HepG2 (cell line): ENCODE measurements around the gene NHERF2. TPM values are rescaled to one million over a fixed set of nuclear protein-coding genes. Genes with fewer than 3 reads are reported as not detected.

Source experiments
- ATAC-seq: fragments of 200-7000 bp; cut with Tn5 transposase; 3 replicates; pipeline ENCODE4 v1.9.1; 2020; ENCODE audit warnings: mild to moderate bottlenecking, moderate library complexity
- BruUV-seq: library from RNA; stranded (reverse); fragments of 400-500 nt; replicated peaks from 2 replicates; lab custom pipeline; 2021; lab: Mats Ljungman, UMichigan
- CTCF ChIA-PET: fragments of 300-600 bp; formaldehyde crosslinking; extraction: SDS; loops from one replicate; lab custom pipeline; 2021; ENCODE audit warnings: low total read pairs, inconsistent platforms, low intra/inter-chr PET ratio; lab: Yijun Ruan, JAX
- POLR2A ChIA-PET: fragments of 350-600 bp; sonication (Branson Sonifier 250); formaldehyde crosslinking; loops from one replicate; lab custom pipeline; 2020; ENCODE audit warnings: antibody characterized with exemption, inconsistent platforms; lab: Yijun Ruan, JAX
- DNase-seq: peaks from one replicate; pipeline ENCODE4 v3.0.0-alpha.2; 2015; ENCODE audit warnings: low spot score
- FAIRE-seq: peaks from 3 replicates; lab custom pipeline; 2011; peaks lifted over from hg19 to GRCh38; lab: Jason Lieb, UNC
- H2AFZ ChIP-seq: one replicate; pipeline ENCODE4 v1.6.1; 2011; ENCODE audit warnings: low read length, inconsistent platforms
- H3K27ac ChIP-seq: fragments of 300-600 bp; 3 replicates; pipeline ENCODE4 v1.8.0; 2011; ENCODE audit warnings: mixed run types, mild to moderate bottlenecking, mixed read lengths, low read length, inconsistent platforms; ENCODE audit not compliant: insufficient read depth; ENCODE audit errors: extremely low read length
- H3K27me3 ChIP-seq, 2 experiments: fragments of 200-600 bp in 1 of 2; 2 replicates in 1 of 2; 3 replicates in 1 of 2; pipeline versions ENCODE4 v1.6.0 to v1.8.0; 2011; ENCODE audit warnings: low read length in 2 of 2, mild to moderate bottlenecking in 2 of 2, moderate library complexity in 2 of 2, inconsistent platforms in 1 of 2; ENCODE audit not compliant: insufficient read depth in 2 of 2, control insufficient read depth in 1 of 2
- H3K36me3 ChIP-seq, 2 experiments: fragments of 200-600 bp in 1 of 2; replicated peaks in 1 of 2; 2 replicates in 1 of 2; 3 replicates in 1 of 2; pipeline versions ENCODE4 v1.5.1 to v1.8.0; 2011; ENCODE audit warnings: low read length in 2 of 2, inconsistent platforms in 1 of 2; ENCODE audit not compliant: insufficient read depth in 2 of 2, control insufficient read depth in 1 of 2
- H3K4me1 ChIP-seq: 2 replicates; pipeline ENCODE4 v1.5.1; 2012; ENCODE audit warnings: low read length, inconsistent platforms; ENCODE audit not compliant: insufficient read depth
- H3K4me2 ChIP-seq: 2 replicates; pipeline ENCODE4 v1.6.0; 2011; ENCODE audit warnings: low read depth, low read length, inconsistent platforms
- H3K4me3 ChIP-seq, 3 experiments: fragments of 200-600 bp in 1 of 3; sonication (generic), shearing (Covaris generic) in 1 of 3; replicated peaks in 1 of 3; 2 replicates each; pipeline ENCODE4 v1.5.1; 2011 to 2016; ENCODE audit warnings: low read length in 3 of 3, inconsistent platforms in 2 of 3, low read depth in 2 of 3, mild to moderate bottlenecking in 2 of 3, control low read depth in 1 of 3, mixed read lengths in 1 of 3; ENCODE audit not compliant: insufficient read depth in 1 of 3
- H3K79me2 ChIP-seq: one replicate; pipeline ENCODE4 v1.6.1; 2011; ENCODE audit warnings: low read length, inconsistent platforms; ENCODE audit not compliant: insufficient read depth
- H3K9ac ChIP-seq: 2 replicates; pipeline ENCODE4 v1.6.0; 2011; ENCODE audit warnings: mild to moderate bottlenecking, low read depth, low read length, inconsistent platforms; ENCODE audit not compliant: insufficient read depth
- H3K9me3 ChIP-seq: 2 replicates; pipeline ENCODE4 v1.5.1; 2012; ENCODE audit warnings: mild to moderate bottlenecking, low read length
- H4K20me1 ChIP-seq: 2 replicates; pipeline ENCODE4 v1.6.0; 2011; ENCODE audit warnings: inconsistent platforms, mild to moderate bottlenecking, low read length, moderate library complexity; ENCODE audit not compliant: insufficient read depth
- CENPBD1 ChIP-seq: sonication (generic); formaldehyde crosslinking; IDR thresholded peaks from 2 replicates; pipeline ENCODE4 v1.8.0; 2022; ENCODE audit warnings: missing genetic modification reagents, low read depth, mild to moderate bottlenecking, borderline replicate concordance
- CSRNP1 ChIP-seq: sonication (generic); formaldehyde crosslinking; IDR thresholded peaks from 2 replicates; pipeline ENCODE4 v1.8.1; 2023; ENCODE audit warnings: mild to moderate bottlenecking, missing genetic modification reagents
- ELF1 ChIP-seq: sonication (generic); formaldehyde crosslinking; IDR thresholded peaks from 2 replicates; pipeline ENCODE4 v1.4.0; 2020; ENCODE audit warnings: missing genetic modification reagents
- GTF2F1 ChIP-seq: fragments of 150-350 bp; IDR thresholded peaks from 2 replicates; pipeline ENCODE4 v1.6.1; 2014; ENCODE audit warnings: low read length
- GTF3A ChIP-seq: sonication (generic); formaldehyde crosslinking; conservative IDR thresholded peaks from 2 replicates; pipeline ENCODE4 v1.4.0; 2020; ENCODE audit warnings: mild to moderate bottlenecking, missing genetic modification reagents
- HMGA1 ChIP-seq: sonication (generic); formaldehyde crosslinking; conservative IDR thresholded peaks from 2 replicates; pipeline ENCODE4 v1.4.0; 2020; ENCODE audit warnings: missing genetic modification reagents
- SMAD9 ChIP-seq: sonication (generic); formaldehyde crosslinking; IDR thresholded peaks from 2 replicates; pipeline ENCODE4 v1.5.1; 2020; ENCODE audit warnings: mild to moderate bottlenecking, missing genetic modification reagents
- TEAD3 ChIP-seq: optimal IDR thresholded peaks from 2 replicates; pipeline ENCODE3; 2016; ENCODE audit warnings: borderline replicate concordance
- ZBED4 ChIP-seq: sonication (generic); formaldehyde crosslinking; IDR thresholded peaks from 2 replicates; pipeline ENCODE4 v1.4.0; 2020; ENCODE audit warnings: missing genetic modification reagents, borderline replicate concordance
- ZBTB26 ChIP-seq: IDR thresholded peaks from 2 replicates; pipeline ENCODE4 v1.6.1; 2016; ENCODE audit warnings: missing compliant biosample characterization, missing genetic modification reagents, borderline replicate concordance
- ZNF572 ChIP-seq: sonication (generic); formaldehyde crosslinking; IDR thresholded peaks from 2 replicates; pipeline ENCODE4 v1.5.1; 2020; ENCODE audit warnings: mild to moderate bottlenecking, missing genetic modification reagents
- ZNF605 ChIP-seq: sonication (generic); formaldehyde crosslinking; IDR thresholded peaks from 2 replicates; pipeline ENCODE4 v1.8.0; 2022; ENCODE audit warnings: mild to moderate bottlenecking, missing genetic modification reagents
- ZNF883 ChIP-seq: sonication (generic); formaldehyde crosslinking; IDR thresholded peaks from 2 replicates; pipeline ENCODE4 v1.5.1; 2020; ENCODE audit warnings: mild to moderate bottlenecking, missing genetic modification reagents; ENCODE audit errors: not compliant biosample characterization
- WGBS: methylation state at CpG from one replicate; pipeline ENCODE4 v1.1.6; 2017; ENCODE audit warnings: low lambda C conversion rate; 5-methylcytosine and 5-hydroxymethylcytosine counted together
- in situ Hi-C: cut with HindIII; loops from 2 replicates; pipeline ENCODE4 v1.10.0; 2017; ENCODE audit warnings: low pct_unique_long_range_greater_than_20kb; ENCODE audit not compliant: extremely low pct_ligation_motif_present
- intact Hi-C: fragments of 100-400 bp; cut with micrococcal nuclease; formaldehyde crosslinking; loops from one replicate; pipeline ENCODE4 v1.10.0; 2022; ENCODE audit not compliant: unreplicated experiment
- polyA plus RNA-seq, 8 experiments: library from polyadenylated mRNA; depleted of rRNA in 3 of 8; stranded (reverse) in 7 of 8; unstranded in 1 of 8; fragments of >200 nt; fragmentation: Illumina TruSeq in 4 of 8; extraction: Trizol in 4 of 8; gene quantifications; 2 replicates each; pipeline versions ENCODE4 v1.2.1 to v1.2.3, GENCODE V29; 2011 to 2016; ENCODE audit warnings: low read depth in 4 of 8, missing spikeins in 1 of 8, mixed read lengths in 1 of 8; ENCODE audit not compliant: insufficient read depth in 1 of 8
- total RNA-seq, 5 experiments: library from RNA; depleted of rRNA; stranded (reverse); fragments of >200 nt; fragmentation: Illumina TruSeq; extraction: Trizol; gene quantifications; 2 replicates each; pipeline ENCODE4 v1.2.3, GENCODE V29; 2016; ENCODE audit warnings: low read depth in 1 of 5

Gene NHERF2
- total and polyA plus RNA-seq, 2 of the 13 experiments (the other 11 are each of a cell fraction or from before 2014, with no cell fraction given) = 23.7 to 39.3 TPM

- H3K9ac ChIP-seq = peak overlapping the region; percentile 75
- in situ Hi-C loops (no loop called here), intact Hi-C loops (no loop called here)
- peaks cover 83% of the 10 kb centered on the region for H3K4me1 ChIP-seq
- H3K27me3 ChIP-seq = no peaks in the 10 kb centered on the region
- FAIRE-seq (no peak), DNase-seq (peak; percentile 53), ATAC-seq (peak; percentile 63)
- no TSS peak for BruUV-seq
- peak overlapping the region; percentile 24 to 69 (median 46); a peak in 5 of 6 replicates for H3K4me3 ChIP-seq
- ChIA-PET POLR2A (interaction anchor here (0.8 to 4.6 kb wide), 7 partner anchors 9 to 122 kb away, joined by 3 to 59 read pairs (median 4); partner anchors contain the start of genes NTHL1, TRAF7 and TSC2), CTCF (no interaction called here)
- 22% methylated on average over 5 of the region's 37 CpGs for WGBS
- no peak overlapping the region for H2AFZ ChIP-seq
- peak overlapping the region; percentile 93 for H3K4me2 ChIP-seq
- peaks cover 3 to 6% of the 10 kb centered on the region in 2 experiments; a peak in 4 of 5 replicates for H3K36me3 ChIP-seq
- no peaks in the 10 kb centered on the region for H3K9me3 ChIP-seq
- peak overlapping the region; percentile 89 for H3K27ac ChIP-seq
- H4K20me1 ChIP-seq = 0 out of 2 replicates have a peak, but pooled peaks cover 2% of the 10 kb centered on the region
- no peaks in the 10 kb centered on the region for H3K79me2 ChIP-seq
- no peak for TF ChIP-seq CENPBD1 (CRISPR knock-in tag)
- 0 out of 2 replicates have a peak, but pooled peaks have one; percentile 30 for TF ChIP-seq ZNF572 (CRISPR knock-in tag)
- peak; percentile 38; the same call in 1 of the 2 replicates for TF ChIP-seq ELF1
- TF ChIP-seq ZNF605 (CRISPR knock-in tag) = 0 out of 2 replicates have a peak, but pooled peaks have one; percentile 17
- TF ChIP-seq GTF2F1 = no peak
- peak; percentile 82 for TF ChIP-seq TEAD3 (CRISPR knock-in tag)
- TF ChIP-seq ZBTB26 (CRISPR knock-in tag) = no peak
- no peak for TF ChIP-seq GTF3A (CRISPR knock-in tag)
- peak; percentile 39; the same call in 1 of the 2 replicates for TF ChIP-seq CSRNP1 (CRISPR knock-in tag)
- TF ChIP-seq ZBED4 = 0 out of 2 replicates have a peak, but pooled peaks have one; percentile 24
- no peak for TF ChIP-seq HMGA1 (CRISPR knock-in tag)
- TF ChIP-seq ZNF883 (CRISPR knock-in tag) = no peak
- no peak for TF ChIP-seq SMAD9 (CRISPR knock-in tag)
These were observed 6.6 kb downstream of the NHERF2 start for GRCh38 chr16:2033057-2033908.
